Choroid plexus epithelial cell (primary cell): ENCODE measurements around the gene FXYD3.

Experiments used
- DNase-seq: peaks from one replicate; pipeline ENCODE4 v3.0.0-alpha.2; 2010; ENCODE audit warnings: low read depth
- H3K4me3 ChIP-seq: 2 replicates; pipeline ENCODE4 v1.5.1; 2011; ENCODE audit warnings: low read depth, mild to moderate bottlenecking, control low read depth, low read length, moderate library complexity
- CTCF ChIP-seq: conservative IDR thresholded peaks from 2 replicates; pipeline ENCODE4 v1.5.1; 2011; ENCODE audit warnings: low read depth, mild to moderate bottlenecking, control low read depth, inconsistent platforms, low read length, moderate library complexity

Gene FXYD3

DNA sequence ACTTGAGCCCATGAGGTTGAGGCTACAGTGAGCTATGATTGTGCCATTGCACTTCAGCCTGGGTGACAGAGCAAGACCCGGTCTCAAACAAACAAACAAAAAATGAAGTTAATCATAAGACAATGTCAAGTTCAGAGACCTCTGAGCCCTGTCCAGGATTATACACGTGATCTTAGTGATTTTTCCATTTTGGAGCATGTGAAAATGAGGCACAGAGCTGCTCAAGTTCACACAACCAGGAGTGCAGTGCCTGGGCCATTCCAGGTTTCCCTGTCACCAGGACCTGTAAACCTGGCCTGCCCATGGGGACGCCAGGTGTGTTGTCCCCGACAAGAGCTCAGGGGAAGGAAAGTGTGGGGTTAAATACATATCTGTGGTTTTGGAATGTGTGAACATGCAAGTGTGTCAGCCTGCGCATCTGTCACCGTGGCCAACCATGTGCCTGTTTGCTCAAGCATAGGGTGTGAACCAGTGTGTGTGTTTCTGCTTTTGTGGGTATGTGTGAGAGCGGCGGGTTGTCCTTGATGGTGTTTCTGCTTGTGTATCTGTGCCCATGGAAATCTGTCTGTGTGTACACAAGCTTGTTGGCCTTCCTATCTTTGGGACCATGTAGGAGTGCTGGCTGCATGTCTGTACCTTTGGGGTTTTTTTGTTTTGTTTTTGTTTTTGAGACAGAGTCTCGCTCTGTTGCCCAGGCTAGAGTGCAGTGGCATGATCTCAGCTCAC lies 21.5 kb downstream of the FXYD3 start:
- DNase-seq: no peak
- no peak for TF ChIP-seq CTCF
- H3K4me3 ChIP-seq: no peak overlapping the region

DNA sequence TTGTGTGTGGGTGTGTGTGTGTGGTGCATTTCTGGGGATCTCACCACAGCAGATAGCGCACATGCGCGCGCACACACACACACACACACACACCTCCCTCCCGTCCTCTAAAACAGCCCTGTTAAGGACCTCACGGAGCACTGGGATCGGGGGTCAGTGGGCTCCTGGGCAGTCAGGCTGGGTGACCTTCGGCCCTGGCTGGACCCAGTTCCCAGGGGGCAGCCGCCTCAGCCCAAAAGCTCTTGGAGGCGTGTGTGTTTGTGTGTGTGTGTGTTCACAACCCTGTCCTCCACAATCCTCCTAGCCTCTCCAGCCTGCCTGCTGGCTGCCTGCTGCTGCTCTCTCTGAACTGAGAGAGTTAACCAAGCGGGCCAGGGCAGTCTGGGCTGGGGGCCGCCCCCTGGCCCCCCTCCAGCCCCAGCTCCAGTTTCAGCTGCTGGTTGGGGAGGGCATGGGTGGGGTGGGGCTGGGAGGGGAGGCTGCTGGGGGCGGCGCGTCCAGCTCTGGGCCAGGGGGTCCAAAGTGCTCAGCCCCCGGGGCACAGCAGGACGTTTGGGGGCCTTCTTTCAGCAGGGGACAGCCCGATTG lies 22.8 kb downstream of the FXYD3 start, which contains the start of gene FXYD1:
Gene FXYD1 (plus strand): TSS at position 520 of the 588 bp plus-strand sequence. CDS start 1,256 bp downstream, outside the sequence.
- H3K4me3 ChIP-seq: no peak within 1 kb of the TSS
- no peak for DNase-seq
- TF ChIP-seq CTCF: no peak

DNA sequence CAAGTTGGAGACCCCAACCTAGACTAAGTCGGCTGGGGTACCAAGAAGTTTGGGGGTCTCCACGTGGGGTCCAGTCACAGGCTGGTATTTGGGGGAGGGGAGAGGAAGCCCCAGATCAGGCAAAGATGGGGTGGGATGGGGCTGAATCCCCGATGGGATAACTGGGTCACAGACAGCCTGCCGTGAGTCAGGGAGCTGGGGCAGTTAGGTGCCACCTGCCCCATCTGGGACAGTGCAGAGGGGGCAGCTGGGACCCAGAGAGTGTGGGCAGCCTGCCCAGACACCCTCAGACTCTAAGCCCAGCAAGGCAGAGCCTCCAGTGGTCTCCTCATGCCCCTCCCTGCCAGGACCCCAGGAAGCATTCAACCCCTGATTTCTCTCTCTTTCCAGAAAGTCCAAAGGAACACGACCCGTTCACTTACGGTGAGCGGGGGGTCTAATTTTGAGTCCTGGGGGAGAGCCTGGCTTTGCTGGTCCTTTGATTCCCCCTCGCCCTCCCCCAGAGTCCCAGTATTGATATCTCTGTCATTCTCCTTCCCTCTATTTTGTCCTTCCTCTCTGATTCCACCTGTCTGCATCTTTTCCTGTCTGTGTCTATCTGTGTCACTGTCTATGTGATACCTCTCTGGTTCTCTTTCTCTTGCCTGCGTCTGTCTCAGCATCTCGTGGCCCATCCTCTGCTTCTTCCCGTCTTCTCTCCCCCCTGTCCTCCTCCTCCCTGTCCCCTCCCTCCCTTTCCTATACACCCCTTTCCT lies 24.8 kb downstream of the FXYD3 start:
- no peak for TF ChIP-seq CTCF
- H3K4me3 ChIP-seq: no peak overlapping the region
- no peak for DNase-seq

GRCh38 chr19:35140962-35141836 lies 25.6 kb downstream of the FXYD3 start:
- H3K4me3 ChIP-seq: peak overlapping the region; percentile 14
- peak; percentile 92 for DNase-seq
- TF ChIP-seq CTCF: peak; percentile 65

DNA sequence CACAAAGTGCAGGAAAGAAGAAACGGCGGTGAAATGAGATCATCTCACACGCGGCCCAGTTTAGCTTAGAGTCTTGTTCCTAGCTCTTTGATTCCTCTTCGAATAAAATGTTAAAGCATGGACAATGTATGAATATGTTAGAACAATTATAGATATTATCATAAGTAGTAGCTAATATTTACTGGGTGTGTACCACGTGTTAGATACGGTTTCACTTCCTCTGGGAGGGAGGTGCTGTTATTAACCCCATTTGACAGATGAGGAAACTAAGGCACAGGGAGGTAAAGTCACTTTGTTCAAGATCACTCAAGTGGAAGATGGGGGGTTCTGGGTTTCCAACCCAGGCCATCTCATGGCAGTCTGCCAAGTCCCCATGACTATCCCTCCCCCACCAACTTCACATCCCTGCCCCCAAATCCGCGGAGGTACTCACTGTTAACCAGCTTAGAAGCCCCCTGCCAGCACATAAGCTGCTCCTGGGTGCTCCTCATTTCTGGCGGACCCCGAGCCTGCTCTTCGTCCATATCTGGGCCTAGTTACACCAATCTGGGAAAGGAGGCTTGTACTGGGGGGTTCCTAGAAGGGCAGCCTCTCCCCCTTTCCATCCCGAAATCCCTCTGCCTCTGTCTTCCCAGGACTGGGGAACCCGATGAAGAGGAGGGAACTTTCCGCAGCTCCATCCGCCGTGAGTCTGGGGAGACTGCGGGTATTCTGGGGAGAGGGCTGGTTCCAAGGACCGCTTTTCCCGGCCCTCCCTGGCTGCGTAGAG lies 26.4 kb downstream of the FXYD3 start:
- no peak for DNase-seq
- no peak overlapping the region for H3K4me3 ChIP-seq
- TF ChIP-seq CTCF: no peak
